GM19239 (cell line): Measurements from ENCODE around the gene IFNLR1.

Experiments used
- DNase-seq: peaks from one replicate; pipeline ENCODE4 v3.0.0; 2011; ENCODE audit warnings: low spot score; ENCODE audit not compliant: insufficient read length
- FAIRE-seq: peaks from 2 replicates; lab custom pipeline; 2011; peaks lifted over from hg19 to GRCh38; lab: Jason Lieb, UNC

Gene IFNLR1

GRCh38 chr1:24154215-24154614 is 32.9 kb downstream of the IFNLR1 start:
- FAIRE-seq (no peak), DNase-seq (no peak)

- no peak for DNase-seq
- no peak for FAIRE-seq
Observed at GRCh38 chr1:24152631-24153494, 34.2 kb downstream of the IFNLR1 start.

- DNase-seq = no peak
- FAIRE-seq = peak; percentile 61
Observed at GRCh38 chr1:24151175-24151533, 35.9 kb downstream of the IFNLR1 start.

- FAIRE-seq = peak; percentile 97
- peak; percentile 77 for DNase-seq
Observed at GRCh38 chr1:24150234-24151174, 36.6 kb downstream of the IFNLR1 start.

- DNase-seq = no peak
- FAIRE-seq = peak; percentile 28
Observed at GRCh38 chr1:24149866-24150233, 37.2 kb downstream of the IFNLR1 start.

- DNase-seq (no peak), FAIRE-seq (no peak)
Observed at GRCh38 chr1:24147816-24148215, 39.3 kb downstream of the IFNLR1 start.

GRCh38 chr1:24147194-24147593 is 39.9 kb downstream of the IFNLR1 start:
- FAIRE-seq (no peak), DNase-seq (no peak)

GRCh38 chr1:24142546-24143534 is 44.2 kb downstream of the IFNLR1 start, which contains the start of gene IL22RA1:
Gene IL22RA1, minus strand, starts transcription at chr1:24143140. Its CDS starts 58 bp downstream, at chr1:24143082.
- FAIRE-seq = no peak
- DNase-seq = no peak

- FAIRE-seq (no peak), DNase-seq (no peak)
Observed at GRCh38 chr1:24141311-24141997, 45.6 kb downstream of the IFNLR1 start.

GRCh38 chr1:24140741-24141181 is 46.3 kb downstream of the IFNLR1 start:
- DNase-seq = no peak
- FAIRE-seq = no peak

- no peak for DNase-seq
- no peak for FAIRE-seq
Observed at GRCh38 chr1:24139841-24140425, 47.2 kb downstream of the IFNLR1 start.

GRCh38 chr1:24139222-24139489 is 47.9 kb downstream of the IFNLR1 start:
- no peak for DNase-seq
- FAIRE-seq = no peak

GRCh38 chr1:24138476-24139221 is 48.4 kb downstream of the IFNLR1 start:
- FAIRE-seq = no peak
- no peak for DNase-seq

- DNase-seq (no peak), FAIRE-seq (no peak)
Observed at GRCh38 chr1:24136956-24137539, 50.0 kb downstream of the IFNLR1 start.

GRCh38 chr1:24134376-24134775 is 52.7 kb downstream of the IFNLR1 start:
- no peak for DNase-seq
- no peak for FAIRE-seq

GRCh38 chr1:24133819-24134218 is 53.3 kb downstream of the IFNLR1 start:
- DNase-seq (no peak), FAIRE-seq (no peak)

- FAIRE-seq (no peak), DNase-seq (no peak)
Observed at GRCh38 chr1:24130385-24130784, 56.7 kb downstream of the IFNLR1 start.

- DNase-seq = no peak
- FAIRE-seq = no peak
Observed at GRCh38 chr1:24127801-24128363, 59.2 kb downstream of the IFNLR1 start.
